Measurements from ENCODE around the gene ADD2. TPM values are rescaled to one million over a fixed set of nuclear protein-coding genes. Genes with fewer than 3 reads are reported as not detected.

The ADD2 gene
- total RNA-seq, 2 donors from 2014 or later: 14.8 to 53.0 TPM

DNA sequence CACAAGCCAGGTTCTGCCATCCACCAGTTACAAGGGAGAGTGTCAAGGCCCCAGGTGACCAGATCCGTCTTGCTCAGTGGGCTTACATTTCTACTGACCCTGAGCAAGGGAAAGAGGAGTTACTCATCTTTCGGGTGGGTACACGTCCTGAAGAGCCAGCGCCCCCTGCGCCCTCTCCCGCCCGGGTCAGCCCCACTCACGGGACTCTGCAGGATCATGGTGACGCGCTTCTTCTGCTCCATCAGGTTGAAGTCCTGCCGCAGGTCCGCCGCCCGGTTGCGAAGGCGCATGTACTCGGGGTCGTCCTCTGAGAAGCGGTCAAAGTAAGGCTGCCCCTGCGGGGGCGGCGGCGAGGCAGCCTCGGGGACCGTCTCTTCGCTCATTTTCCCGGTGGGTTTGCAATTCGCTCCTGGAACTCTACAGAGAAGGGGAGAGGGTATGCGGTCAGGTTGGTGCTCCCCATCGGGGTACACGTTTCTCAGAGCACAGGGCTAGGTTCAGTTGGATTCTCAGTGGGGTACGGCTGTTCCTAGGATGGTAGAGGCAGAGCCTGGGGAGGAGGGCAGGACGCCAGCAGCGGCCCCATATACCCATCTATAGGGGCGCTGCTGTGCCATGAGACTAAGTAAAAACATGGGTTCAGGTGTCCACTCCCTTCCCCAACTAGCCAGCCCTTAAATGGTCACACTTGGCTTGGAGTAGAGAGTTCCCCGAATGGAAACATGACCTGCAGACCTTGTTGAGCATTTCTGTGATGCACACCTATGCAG is 61.8 kb downstream of the ADD2 start:
- Histone ChIP-seq H3K9me3 (ENCODE audit: control insufficient read depth, low read length) (no peaks in the 10 kb centered on the region), H3K4me1 (ENCODE audit: control insufficient read depth, insufficient read depth, low read length) (peaks cover 5% of the 10 kb centered on the region), H3K9ac (ENCODE audit: extremely low read depth, low read length, poor library complexity, severe bottlenecking) (no peak overlapping the region), H3K4me3 (ENCODE audit: low read length) (no peak overlapping the region), H3K27me3 (ENCODE audit: control insufficient read depth, insufficient read depth, low read length, poor library complexity, severe bottlenecking) (no peaks in the 10 kb centered on the region), H3K36me3 (ENCODE audit: control insufficient read depth, insufficient read depth, low read length) (no peaks in the 10 kb centered on the region), H3K27ac (ENCODE audit: low read depth, low read length) (no peak overlapping the region)
- peak overlapping the region; percentile 82 for H3K27ac Mint-ChIP-seq
- no peak overlapping the region for H3K4me3 Mint-ChIP-seq
- H3K9me3 Mint-ChIP-seq: no peaks in the 10 kb centered on the region
- no peaks in the 10 kb centered on the region for H3K36me3 Mint-ChIP-seq (ENCODE audit: low read depth)
- H3K27me3 Mint-ChIP-seq (ENCODE audit: insufficient read depth): no peaks in the 10 kb centered on the region
- WGBS, 2 experiments (ENCODE audit: insufficient coverage in 1 of 2, insufficient read length in 1 of 2): 95 to 96% methylated on average over 28 to 36 of the region's 36 CpGs
- H3K4me1 Mint-ChIP-seq: peaks cover 11% of the 10 kb centered on the region
- TF ChIP-seq, protein P1, sequence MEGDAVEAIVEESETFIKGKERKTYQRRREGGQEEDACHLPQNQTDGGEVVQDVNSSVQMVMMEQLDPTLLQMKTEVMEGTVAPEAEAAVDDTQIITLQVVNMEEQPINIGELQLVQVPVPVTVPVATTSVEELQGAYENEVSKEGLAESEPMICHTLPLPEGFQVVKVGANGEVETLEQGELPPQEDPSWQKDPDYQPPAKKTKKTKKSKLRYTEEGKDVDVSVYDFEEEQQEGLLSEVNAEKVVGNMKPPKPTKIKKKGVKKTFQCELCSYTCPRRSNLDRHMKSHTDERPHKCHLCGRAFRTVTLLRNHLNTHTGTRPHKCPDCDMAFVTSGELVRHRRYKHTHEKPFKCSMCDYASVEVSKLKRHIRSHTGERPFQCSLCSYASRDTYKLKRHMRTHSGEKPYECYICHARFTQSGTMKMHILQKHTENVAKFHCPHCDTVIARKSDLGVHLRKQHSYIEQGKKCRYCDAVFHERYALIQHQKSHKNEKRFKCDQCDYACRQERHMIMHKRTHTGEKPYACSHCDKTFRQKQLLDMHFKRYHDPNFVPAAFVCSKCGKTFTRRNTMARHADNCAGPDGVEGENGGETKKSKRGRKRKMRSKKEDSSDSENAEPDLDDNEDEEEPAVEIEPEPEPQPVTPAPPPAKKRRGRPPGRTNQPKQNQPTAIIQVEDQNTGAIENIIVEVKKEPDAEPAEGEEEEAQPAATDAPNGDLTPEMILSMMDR (conservative IDR thresholded peaks at IDR 0.05): no peak
- DNase-seq: peak; percentile 42

DNA sequence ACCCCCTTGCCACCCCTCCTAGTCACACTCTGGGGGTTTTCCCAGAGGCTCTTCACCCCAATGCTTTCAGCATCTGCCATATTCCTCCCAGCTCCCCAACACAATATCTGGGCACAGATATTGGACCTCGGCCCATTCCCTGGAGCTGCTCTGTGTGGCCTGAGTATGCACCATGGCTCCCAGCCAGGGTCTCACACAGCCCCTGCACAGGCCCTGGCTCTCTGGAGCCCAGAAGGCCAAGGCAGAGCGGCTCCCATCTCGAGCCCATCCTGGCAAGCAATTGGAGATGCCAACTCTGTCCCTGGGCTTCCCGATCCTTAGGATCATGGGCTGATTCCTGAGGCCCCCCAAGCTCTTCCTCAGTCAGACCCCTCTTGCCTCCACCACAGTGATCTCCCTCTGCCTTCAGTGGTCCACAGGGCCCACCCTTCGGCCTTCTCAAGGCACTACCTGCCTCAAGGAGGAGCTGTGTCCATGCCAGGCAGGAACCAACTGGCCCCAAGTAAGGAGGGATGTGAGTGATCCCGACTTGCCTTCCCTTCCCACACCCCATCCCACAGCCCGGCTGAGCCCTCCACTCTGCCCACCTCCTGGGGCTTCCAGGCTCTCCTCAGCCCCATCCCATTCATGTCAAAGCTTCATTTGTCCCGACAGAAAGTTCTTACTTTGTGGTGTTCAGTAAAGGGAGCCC is 62.7 kb downstream of the ADD2 start:
- H3K4me1 ChIP-seq (ENCODE audit: control insufficient read depth, insufficient read depth, low read length): peaks cover 5% of the 10 kb centered on the region
- no peaks in the 10 kb centered on the region for H3K27me3 ChIP-seq (ENCODE audit: control insufficient read depth, insufficient read depth, low read length, poor library complexity, severe bottlenecking)
- no peaks in the 10 kb centered on the region for H3K36me3 ChIP-seq (ENCODE audit: control insufficient read depth, insufficient read depth, low read length)
- H3K27ac ChIP-seq (ENCODE audit: low read depth, low read length): no peak overlapping the region
- Mint-ChIP-seq H3K4me1 (peaks cover 6% of the 10 kb centered on the region), H3K36me3 (ENCODE audit: low read depth) (no peaks in the 10 kb centered on the region), H3K9me3 (no peaks in the 10 kb centered on the region), H3K4me3 (no peak overlapping the region), H3K27ac (peak overlapping the region; percentile 82), H3K27me3 (ENCODE audit: insufficient read depth) (no peaks in the 10 kb centered on the region)
- no peak overlapping the region for H3K9ac ChIP-seq (ENCODE audit: extremely low read depth, low read length, poor library complexity, severe bottlenecking)
- no peak overlapping the region for H3K4me3 ChIP-seq (ENCODE audit: low read length)
- DNase-seq: peak; percentile 40
- H3K9me3 ChIP-seq (ENCODE audit: control insufficient read depth, low read length): no peaks in the 10 kb centered on the region
- 97 to 98% methylated on average over 4 to 8 of the region's 8 CpGs for WGBS, 2 experiments (ENCODE audit: insufficient coverage in 1 of 2, insufficient read length in 1 of 2)
- TF ChIP-seq, protein P1 (conservative IDR thresholded peaks at IDR 0.05): no peak

DNA sequence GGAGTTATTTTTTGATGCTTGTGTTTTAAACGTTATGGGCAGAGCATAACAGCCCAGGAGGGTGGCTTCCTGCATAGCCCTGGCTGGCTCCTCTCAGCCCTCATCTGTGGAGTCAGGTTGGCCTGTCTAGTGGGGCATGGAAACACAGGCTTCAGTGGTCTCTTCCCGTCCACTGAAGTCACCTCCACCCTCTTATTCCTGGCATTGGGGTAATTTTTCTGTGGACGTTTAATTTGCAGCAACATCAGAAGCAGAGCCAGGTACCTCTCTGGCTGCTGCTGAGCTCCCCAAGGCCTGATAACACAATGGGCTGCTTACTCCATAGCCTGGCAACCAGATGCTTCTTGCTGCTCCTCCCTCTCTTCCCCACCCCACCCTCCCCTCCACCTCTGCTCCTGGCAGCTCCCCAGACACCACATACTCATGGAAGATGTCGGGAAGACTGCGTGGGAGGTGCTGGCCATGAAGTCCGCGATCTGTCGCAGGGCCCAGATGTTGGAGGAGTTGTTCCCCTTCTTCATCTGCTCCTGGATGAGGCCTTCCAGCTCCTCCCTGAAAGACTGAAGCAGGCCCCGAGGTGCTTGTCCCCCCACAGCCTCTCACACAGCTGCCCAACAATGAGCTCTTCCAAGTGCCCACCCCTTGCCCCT is 64.0 kb downstream of the ADD2 start:
- no peak overlapping the region for H3K4me3 ChIP-seq (ENCODE audit: low read length)
- TF ChIP-seq, protein P1 (conservative IDR thresholded peaks at IDR 0.05): no peak
- Mint-ChIP-seq H3K27me3 (ENCODE audit: insufficient read depth) (no peaks in the 10 kb centered on the region), H3K4me1 (peaks cover 6% of the 10 kb centered on the region), H3K4me3 (no peak overlapping the region), H3K36me3 (ENCODE audit: low read depth) (no peaks in the 10 kb centered on the region), H3K27ac (peak overlapping the region; percentile 7), H3K9me3 (no peaks in the 10 kb centered on the region)
- no peaks in the 10 kb centered on the region for H3K9me3 ChIP-seq (ENCODE audit: control insufficient read depth, low read length)
- peak; percentile 38 for DNase-seq
- peaks cover 5% of the 10 kb centered on the region for H3K4me1 ChIP-seq (ENCODE audit: control insufficient read depth, insufficient read depth, low read length)
- 82% methylated on average over 9 of the region's 9 CpGs; no CpG with 5 or more reads in 1 of the 2 experiments for WGBS, 2 experiments (ENCODE audit: insufficient coverage in 1 of 2, insufficient read length in 1 of 2)
- no peaks in the 10 kb centered on the region for H3K36me3 ChIP-seq (ENCODE audit: control insufficient read depth, insufficient read depth, low read length)
- no peaks in the 10 kb centered on the region for H3K27me3 ChIP-seq (ENCODE audit: control insufficient read depth, insufficient read depth, low read length, poor library complexity, severe bottlenecking)
- no peak overlapping the region for H3K27ac ChIP-seq (ENCODE audit: low read depth, low read length)
- no peak overlapping the region for H3K9ac ChIP-seq (ENCODE audit: extremely low read depth, low read length, poor library complexity, severe bottlenecking)
